GM12891 (cell line): ENCODE results near the gene PCDHB13.
"Not testable (repeated sequence)": the region's sequence is repeated elsewhere in the genome, so short reads cannot be mapped to it uniquely, and the experiment has no call there.

Experiments
- POLR2A ChIP-seq: IDR thresholded peaks from 2 replicates; pipeline ENCODE4 v1.6.1; 2011; ENCODE audit warnings: low read depth, low read length, control low read depth
- POLR2AphosphoS5 ChIP-seq: IDR thresholded peaks from 2 replicates; pipeline ENCODE4 v1.6.1; 2011; ENCODE audit warnings: low read depth, low read length, control low read depth
- SPI1 ChIP-seq: IDR thresholded peaks from 2 replicates; pipeline ENCODE4 v1.6.1; 2011; ENCODE audit warnings: low read depth, low read length, control low read depth
- TAF1 ChIP-seq: IDR thresholded peaks from 2 replicates; pipeline ENCODE4 v1.6.1; 2011; ENCODE audit warnings: low read depth, low read length, control low read depth

GRCh38 chr5:141210849-141211248, 2.9 kb upstream of the PCDHB13 start:
- not testable (repeated sequence) for TF ChIP-seq POLR2A, POLR2AphosphoS5, TAF1, SPI1
